Hematopoietic multipotent progenitor cell treated with erythropoietin and hydrocortisone succinate and interleukin-3 and kit ligand, for 8 days (in vitro differentiated cells): ENCODE measurements around the gene TOX4.
"Not testable (repeated sequence)": the region's sequence is repeated elsewhere in the genome, so short reads cannot be mapped to it uniquely, and the experiment has no call there.

Source experiments
- DNase-seq: peaks from one replicate; pipeline ENCODE4 v3.0.0-alpha.2; 2015

TOX4 gene

GRCh38 chr14:21536418-21537089 is 59.6 kb downstream of the TOX4 start:
- DNase-seq, result no peak

- no peak for DNase-seq
These were observed 60.1 kb downstream of the TOX4 start for GRCh38 chr14:21537090-21537424.

- DNase-seq, result no peak
These were observed 62.4 kb downstream of the TOX4 start for GRCh38 chr14:21539189-21539940.

GRCh38 chr14:21541413-21542074 is 64.5 kb downstream of the TOX4 start:
- DNase-seq, result no peak

- no peak for DNase-seq
These were observed 66.5 kb downstream of the TOX4 start for GRCh38 chr14:21543521-21543960.

GRCh38 chr14:21543963-21544362 is 67.0 kb downstream of the TOX4 start:
- DNase-seq, result no peak

GRCh38 chr14:21544588-21544987 is 67.6 kb downstream of the TOX4 start:
- DNase-seq, result not testable (repeated sequence)
